Vagina (tissue), 2 donors: ENCODE results near the gene ARHGEF12. TPM values are rescaled to one million over a fixed set of nuclear protein-coding genes. Genes with fewer than 3 reads are reported as not detected.
A peak's percentile ranks its signal among the peaks of the same experiment; 100 is the strongest.

ENCODE experiments used
- DNase-seq, 2 donors: peaks; one replicate each; pipeline ENCODE4 v3.0.0-alpha.2; 2017; ENCODE audit errors: extremely low spot score in 2 of 2
- H3K27ac ChIP-seq: fragments of 200-600 bp; sonication (generic); one replicate; pipeline ENCODE4 v1.5.1; 2019
- H3K27me3 ChIP-seq: fragments of 200-600 bp; sonication (generic); one replicate; pipeline ENCODE4 v1.5.1; 2019
- H3K36me3 ChIP-seq, 2 donors: fragments of 200-600 bp; sonication (generic); one replicate each; pipeline ENCODE4 v1.5.1; 2017 to 2019
- H3K4me1 ChIP-seq: fragments of 200-600 bp; sonication (generic); one replicate; pipeline ENCODE4 v1.5.1; 2019
- H3K4me3 ChIP-seq, 2 donors: fragments of 200-600 bp; sonication (generic); 1 replicate in 1 of 2; 2 replicates in 1 of 2; pipeline ENCODE4 v1.5.1; 2016 to 2019
- H3K9me3 ChIP-seq: fragments of 200-600 bp; sonication (generic); one replicate; pipeline ENCODE4 v1.5.1; 2019
- CTCF ChIP-seq, 3 experiments: fragments of 450-650 bp in 2 of 3; fragments of 200-600 bp in 1 of 3; sonication (generic) in 1 of 3; IDR thresholded peaks; one replicate each; pipeline ENCODE4 v1.5.1; 2017 to 2019; ENCODE audit warnings: antibody characterized with exemption in 3 of 3, mild to moderate bottlenecking in 2 of 3, moderate library complexity in 2 of 3
- POLR2A ChIP-seq, 2 donors: fragments of 450-650 bp; IDR thresholded peaks; one replicate each; pipeline ENCODE4 v1.6.1; 2017; ENCODE audit warnings: antibody characterized with exemption in 2 of 2, mild to moderate bottlenecking in 2 of 2, moderate library complexity in 2 of 2
- POLR2AphosphoS5 ChIP-seq, 2 donors: sonication (generic); formaldehyde crosslinking; IDR thresholded peaks; one replicate each; pipeline ENCODE4 v1.9.0; 2017; ENCODE audit warnings: antibody characterized with exemption in 2 of 2, mild to moderate bottlenecking in 2 of 2, low read depth in 1 of 2; ENCODE audit not compliant: insufficient read depth in 1 of 2
- intact Hi-C: fragments of 100-400 bp; cut with DNase I; formaldehyde crosslinking; loops from one replicate; pipeline ENCODE4 v1.15.1; 2023
- total RNA-seq: library from RNA; depleted of rRNA; stranded (reverse); fragments of >200 nt; gene quantifications from one replicate; pipeline ENCODE4 v1.2.3, GENCODE V29; 2016

ARHGEF12 gene
- total RNA-seq, 1 donor from 2014 or later = 106 TPM

GRCh38 chr11:120403966-120404365 is 67.8 kb downstream of the ARHGEF12 start:
- DNase-seq = no peak
- intact Hi-C loops = no loop called here
- Histone ChIP-seq H3K9me3 (no peaks in the 10 kb centered on the region), H3K36me3 (no peaks in the 10 kb centered on the region), H3K4me1 (peaks cover 32% of the 10 kb centered on the region), H3K27me3 (no peaks in the 10 kb centered on the region), H3K27ac (no peak overlapping the region), H3K4me3 (no peak overlapping the region)
- TF ChIP-seq CTCF (IDR thresholded peaks at IDR 0.05) (no peak), POLR2AphosphoS5 (IDR thresholded peaks at IDR 0.05; ENCODE audit: insufficient read depth in 1 of 2, low read depth in 1 of 2) (no peak), POLR2A (IDR thresholded peaks at IDR 0.05) (no peak)

GRCh38 chr11:120404495-120404894 is 68.3 kb downstream of the ARHGEF12 start:
- no peak overlapping the region for H3K4me3 ChIP-seq
- H3K27ac ChIP-seq = no peak overlapping the region
- intact Hi-C loops = no loop called here
- no peaks in the 10 kb centered on the region for H3K27me3 ChIP-seq
- H3K9me3 ChIP-seq = no peaks in the 10 kb centered on the region
- DNase-seq = no peak
- H3K4me1 ChIP-seq = peaks cover 29% of the 10 kb centered on the region
- no peak for TF ChIP-seq POLR2A (IDR thresholded peaks at IDR 0.05)
- TF ChIP-seq POLR2AphosphoS5 (IDR thresholded peaks at IDR 0.05; ENCODE audit: insufficient read depth in 1 of 2, low read depth in 1 of 2) = no peak
- no peak for TF ChIP-seq CTCF (IDR thresholded peaks at IDR 0.05)
- H3K36me3 ChIP-seq = no peaks in the 10 kb centered on the region

GRCh38 chr11:120409655-120410054 is 73.4 kb downstream of the ARHGEF12 start:
- intact Hi-C loops = no loop called here
- Histone ChIP-seq H3K9me3 (no peaks in the 10 kb centered on the region), H3K4me1 (peaks cover 20% of the 10 kb centered on the region), H3K27me3 (no peaks in the 10 kb centered on the region), H3K36me3 (no peaks in the 10 kb centered on the region), H3K4me3 (no peak overlapping the region), H3K27ac (no peak overlapping the region)
- TF ChIP-seq POLR2A (IDR thresholded peaks at IDR 0.05) (no peak), CTCF (IDR thresholded peaks at IDR 0.05) (no peak), POLR2AphosphoS5 (IDR thresholded peaks at IDR 0.05; ENCODE audit: insufficient read depth in 1 of 2, low read depth in 1 of 2) (no peak)
- no peak for DNase-seq

- H3K9me3 ChIP-seq = no peaks in the 10 kb centered on the region
- no peak for TF ChIP-seq CTCF (IDR thresholded peaks at IDR 0.05)
- no peak for TF ChIP-seq POLR2A (IDR thresholded peaks at IDR 0.05)
- no peak for TF ChIP-seq POLR2AphosphoS5 (IDR thresholded peaks at IDR 0.05; ENCODE audit: insufficient read depth in 1 of 2, low read depth in 1 of 2)
- peaks cover 24% of the 10 kb centered on the region for H3K4me1 ChIP-seq
- intact Hi-C loops = no loop called here
- H3K27me3 ChIP-seq = no peaks in the 10 kb centered on the region
- no peak overlapping the region for H3K4me3 ChIP-seq
- no peaks in the 10 kb centered on the region for H3K36me3 ChIP-seq
- DNase-seq = no peak
- H3K27ac ChIP-seq = no peak overlapping the region
Observed at GRCh38 chr11:120410622-120411380, 74.6 kb downstream of the ARHGEF12 start.

GRCh38 chr11:120413480-120413879 is 77.3 kb downstream of the ARHGEF12 start:
- H3K9me3 ChIP-seq = no peaks in the 10 kb centered on the region
- DNase-seq = no peak
- H3K36me3 ChIP-seq = no peaks in the 10 kb centered on the region
- no peak overlapping the region for H3K27ac ChIP-seq
- H3K27me3 ChIP-seq = no peaks in the 10 kb centered on the region
- intact Hi-C loops = no loop called here
- H3K4me3 ChIP-seq = no peak overlapping the region
- TF ChIP-seq POLR2A (IDR thresholded peaks at IDR 0.05) (no peak), POLR2AphosphoS5 (IDR thresholded peaks at IDR 0.05; ENCODE audit: insufficient read depth in 1 of 2, low read depth in 1 of 2) (peak in 1 of 2 donors; percentile 75)
- peaks cover 24% of the 10 kb centered on the region for H3K4me1 ChIP-seq
